Measurements from ENCODE around the gene ZBTB7B. TPM values are rescaled to one million over a fixed set of nuclear protein-coding genes. Genes with fewer than 3 reads are reported as not detected.

ZBTB7B gene
- polyA plus RNA-seq, 3 donors: 6.3 to 149 (median 9.6) TPM

DNA sequence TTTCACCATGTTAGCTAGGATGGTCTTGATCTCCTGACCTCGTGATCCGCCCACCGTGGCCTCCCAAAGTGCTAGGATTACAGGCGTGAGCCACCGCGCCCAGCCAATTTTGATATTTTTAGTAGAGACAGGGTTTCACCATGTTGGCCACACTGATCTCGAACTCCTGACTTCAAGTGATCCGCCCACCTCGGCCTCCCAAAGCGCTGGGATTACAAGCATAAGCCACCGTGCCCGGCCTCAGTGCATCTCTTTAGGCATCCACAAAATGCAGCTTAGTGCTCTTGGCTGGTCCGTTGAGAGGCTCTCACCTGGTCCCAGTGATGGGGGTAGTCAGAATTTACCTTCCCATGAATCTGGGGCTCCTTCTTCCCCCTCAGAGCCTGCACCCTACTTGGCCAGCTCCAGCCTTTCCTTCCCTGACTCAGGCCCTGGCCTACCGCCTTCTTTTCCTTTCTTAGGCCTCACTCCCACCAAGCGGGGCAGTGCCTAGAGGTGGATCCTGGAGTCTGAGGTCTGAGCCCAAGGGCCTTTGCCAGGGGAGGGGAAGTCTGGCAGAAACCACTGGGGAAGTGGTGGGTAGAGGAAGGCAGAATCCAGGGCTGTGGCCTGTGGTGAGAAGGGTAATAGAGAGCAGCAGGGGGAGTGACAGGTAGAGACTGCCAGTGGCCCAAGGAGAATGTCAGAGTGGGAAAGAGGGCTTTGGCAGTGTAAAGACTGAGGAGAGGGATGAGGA is 5.5 kb upstream of the ZBTB7B start:
- TF ChIP-seq CTCF (IDR thresholded peaks at IDR 0.05): no peak
- DNase-seq: peak in 1 of 3 donors; percentile 47

GRCh38 chr1:154998201-154998780 is 4.3 kb upstream of the ZBTB7B start:
- no peaks in the 10 kb centered on the region for H3K36me3 ChIP-seq (replicated peaks in 1 of 2; ENCODE audit: control insufficient read depth in 1 of 2, insufficient read depth in 2 of 2, low read length in 2 of 2)
- H3K27ac ChIP-seq (ENCODE audit: low read depth in 1 of 2, low read length in 2 of 2): no peak overlapping the region
- no peak overlapping the region for H3K4me3 ChIP-seq (replicated peaks in 1 of 3; ENCODE audit: low read depth in 2 of 3, low read length in 3 of 3)
- 83% methylated on average over 6 of the region's 16 CpGs for WGBS (ENCODE audit: insufficient coverage)
- peaks cover 35% of the 10 kb centered on the region for H3K79me2 ChIP-seq (ENCODE audit: insufficient read depth, low read length)
- Mint-ChIP-seq H3K27me3 (ENCODE audit: low read depth in 3 of 3) (peaks cover 2 to 4% (median 2%) of the 10 kb centered on the region in 3 donors), H3K4me3 (peak overlapping the region in 1 of 2 donors; percentile 12), H3K27ac (peak overlapping the region in 1 of 7 donors; percentile 8), H3K9me3 (no peaks in the 10 kb centered on the region), H3K36me3 (peaks cover 0 to 3% of the 10 kb centered on the region in 2 donors), H3K4me1 (peaks cover 53% of the 10 kb centered on the region)
- intact Hi-C loops (cut with micrococcal nuclease): no loop called here
- no peak for TF ChIP-seq CTCF (IDR thresholded peaks at IDR 0.05)
- peak overlapping the region; percentile 18 for H3K4me2 ChIP-seq (replicated peaks; ENCODE audit: extremely low read depth, low read length, poor library complexity, severe bottlenecking)
- H3K9me3 ChIP-seq (replicated peaks in 1 of 2; ENCODE audit: control insufficient read depth in 1 of 2, insufficient read depth in 1 of 2, low read length in 2 of 2): no peaks in the 10 kb centered on the region
- no peak overlapping the region for H2AFZ ChIP-seq (ENCODE audit: insufficient read depth, low read depth, low read length, poor library complexity, severe bottlenecking)
- H3K9ac ChIP-seq (ENCODE audit: insufficient read depth, low read length, poor library complexity, severe bottlenecking): no peak overlapping the region
- H3K27me3 ChIP-seq (ENCODE audit: control insufficient read depth in 2 of 2, insufficient read depth in 2 of 2, low read length in 2 of 2): no peaks in the 10 kb centered on the region
- DNase-seq: no peak
- peaks cover 12% of the 10 kb centered on the region for H4K20me1 ChIP-seq (ENCODE audit: insufficient read depth, low read length)
- peaks cover 55 to 65% of the 10 kb centered on the region in 2 donors for H3K4me1 ChIP-seq (ENCODE audit: control insufficient read depth in 1 of 2, insufficient read depth in 2 of 2, low read length in 2 of 2)

More for the DNA sequence above, 5.5 kb upstream of the ZBTB7B start:
- peaks cover 55 to 65% of the 10 kb centered on the region in 2 donors for H3K4me1 ChIP-seq (ENCODE audit: control insufficient read depth in 1 of 2, insufficient read depth in 2 of 2, low read length in 2 of 2)
- H3K4me2 ChIP-seq (replicated peaks; ENCODE audit: extremely low read depth, low read length, poor library complexity, severe bottlenecking): peak overlapping the region; percentile 18
- peaks cover 58% of the 10 kb centered on the region for H3K4me1 Mint-ChIP-seq
- no peaks in the 10 kb centered on the region for H3K9me3 ChIP-seq (replicated peaks in 1 of 2; ENCODE audit: control insufficient read depth in 1 of 2, insufficient read depth in 1 of 2, low read length in 2 of 2)
- H4K20me1 ChIP-seq (ENCODE audit: insufficient read depth, low read length): peaks cover 12% of the 10 kb centered on the region
- no peaks in the 10 kb centered on the region for H3K27me3 ChIP-seq (ENCODE audit: control insufficient read depth in 2 of 2, insufficient read depth in 2 of 2, low read length in 2 of 2)
- H2AFZ ChIP-seq (ENCODE audit: insufficient read depth, low read depth, low read length, poor library complexity, severe bottlenecking): no peak overlapping the region
- WGBS (ENCODE audit: insufficient coverage): 79% methylated on average over 12 of the region's 15 CpGs
- H3K36me3 Mint-ChIP-seq: peaks cover 2 to 3% of the 10 kb centered on the region in 2 donors
- no peaks in the 10 kb centered on the region for H3K36me3 ChIP-seq (replicated peaks in 1 of 2; ENCODE audit: control insufficient read depth in 1 of 2, insufficient read depth in 2 of 2, low read length in 2 of 2)
- H3K79me2 ChIP-seq (ENCODE audit: insufficient read depth, low read length): peaks cover 26% of the 10 kb centered on the region
- peak overlapping the region in 6 of 7 donors; percentile 1 to 73 (median 40) for H3K27ac Mint-ChIP-seq
- peak overlapping the region; percentile 10 to 54 for H3K4me3 Mint-ChIP-seq
- H3K4me3 ChIP-seq (replicated peaks in 1 of 3; ENCODE audit: low read depth in 2 of 3, low read length in 3 of 3): peak overlapping the region in 1 of 3 experiments; percentile 9
- peaks cover 2 to 4% (median 2%) of the 10 kb centered on the region in 3 donors for H3K27me3 Mint-ChIP-seq (ENCODE audit: low read depth in 3 of 3)
- H3K9me3 Mint-ChIP-seq: no peaks in the 10 kb centered on the region
- no peak overlapping the region for H3K27ac ChIP-seq (ENCODE audit: low read depth in 1 of 2, low read length in 2 of 2)
- no peak overlapping the region for H3K9ac ChIP-seq (ENCODE audit: insufficient read depth, low read length, poor library complexity, severe bottlenecking)
- intact Hi-C loops (cut with micrococcal nuclease): no loop called here
